ENCODE measurements around the gene TCF25.
"Not testable (repeated sequence)": the region's sequence is repeated elsewhere in the genome, so short reads cannot be mapped to it uniquely, and the experiment has no call there.

TCF25 gene

DNA sequence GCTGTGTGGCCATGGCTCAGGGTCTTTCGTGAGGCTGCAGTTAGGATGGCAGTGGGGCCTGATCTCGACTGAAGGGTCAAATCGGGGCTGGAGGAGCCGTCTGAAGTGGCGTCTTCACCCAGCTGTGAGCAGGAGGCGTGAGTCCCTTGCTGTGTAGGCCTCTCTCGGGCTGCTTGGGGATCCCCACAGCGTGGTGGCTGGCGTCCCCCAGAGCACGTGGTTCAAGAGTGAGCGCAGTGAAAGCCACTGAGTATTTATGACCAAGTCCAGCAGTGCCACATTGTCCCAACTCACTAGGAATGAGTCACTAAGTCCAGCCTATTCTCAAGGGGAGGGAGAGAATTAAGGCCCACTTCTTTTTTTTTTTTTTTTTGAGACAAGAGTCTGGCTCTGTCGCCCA lies 11.7 kb upstream of the TCF25 start:
- H3K4me1 ChIP-seq (ENCODE audit: control insufficient read depth in 5 of 5, insufficient read depth in 5 of 5, low read length in 5 of 5): peaks cover 8 to 30% (median 13%) of the 10 kb centered on the region in 5 donors
- H3K27me3 ChIP-seq (ENCODE audit: control insufficient read depth in 5 of 5, insufficient read depth in 4 of 5, low read length in 5 of 5): peaks cover 0 to 4% (median 0%) of the 10 kb centered on the region in 5 donors
- H3K36me3 ChIP-seq (ENCODE audit: control insufficient read depth in 5 of 5, insufficient read depth in 5 of 5, low read length in 5 of 5): no peaks in the 10 kb centered on the region
- no peaks in the 10 kb centered on the region for H3K9me3 ChIP-seq (ENCODE audit: control insufficient read depth in 5 of 5, low read length in 5 of 5)
- H3K4me3 ChIP-seq (ENCODE audit: low read depth in 1 of 5, low read length in 5 of 5): no peak overlapping the region
- no peak overlapping the region for H3K27ac ChIP-seq (ENCODE audit: low read depth, low read length)
- H3K9ac ChIP-seq (ENCODE audit: low read length in 5 of 5): no peak overlapping the region

GRCh38 chr16:89862732-89863131 lies 10.7 kb upstream of the TCF25 start:
- Histone ChIP-seq H3K9ac (ENCODE audit: low read length in 5 of 5) (peak overlapping the region in 3 of 5 donors; percentile 35 to 72 (median 35)), H3K9me3 (ENCODE audit: control insufficient read depth in 5 of 5, low read length in 5 of 5) (peaks cover 0 to 2% (median under 1%) of the 10 kb centered on the region in 5 donors), H3K27me3 (ENCODE audit: control insufficient read depth in 5 of 5, insufficient read depth in 4 of 5, low read length in 5 of 5) (peaks cover 0 to 4% (median 0%) of the 10 kb centered on the region in 5 donors), H3K27ac (ENCODE audit: low read depth, low read length) (peak overlapping the region; percentile 84), H3K36me3 (ENCODE audit: control insufficient read depth in 5 of 5, insufficient read depth in 5 of 5, low read length in 5 of 5) (no peaks in the 10 kb centered on the region), H3K4me1 (ENCODE audit: control insufficient read depth in 5 of 5, insufficient read depth in 5 of 5, low read length in 5 of 5) (peaks cover 8 to 30% (median 13%) of the 10 kb centered on the region in 5 donors), H3K4me3 (ENCODE audit: low read depth in 1 of 5, low read length in 5 of 5) (peak overlapping the region in 1 of 5 donors; percentile 53)

- Histone ChIP-seq H3K9me3 (ENCODE audit: control insufficient read depth in 5 of 5, low read length in 5 of 5) (peaks cover 0 to 6% (median 5%) of the 10 kb centered on the region in 5 donors), H3K27me3 (ENCODE audit: control insufficient read depth in 5 of 5, insufficient read depth in 4 of 5, low read length in 5 of 5) (peaks cover 0 to 4% (median 0%) of the 10 kb centered on the region in 5 donors), H3K9ac (ENCODE audit: low read length in 5 of 5) (peak overlapping the region in 4 of 5 donors; percentile 5 to 72 (median 37)), H3K36me3 (ENCODE audit: control insufficient read depth in 5 of 5, insufficient read depth in 5 of 5, low read length in 5 of 5) (no peaks in the 10 kb centered on the region), H3K4me1 (ENCODE audit: control insufficient read depth in 5 of 5, insufficient read depth in 5 of 5, low read length in 5 of 5) (peaks cover 8 to 30% (median 13%) of the 10 kb centered on the region in 5 donors), H3K4me3 (ENCODE audit: low read depth in 1 of 5, low read length in 5 of 5) (peak overlapping the region in 4 of 5 donors; percentile 5 to 53 (median 29)), H3K27ac (ENCODE audit: low read depth, low read length) (peak overlapping the region; percentile 84)
These were observed 9.5 kb upstream of the TCF25 start for GRCh38 chr16:89863741-89864526.

DNA sequence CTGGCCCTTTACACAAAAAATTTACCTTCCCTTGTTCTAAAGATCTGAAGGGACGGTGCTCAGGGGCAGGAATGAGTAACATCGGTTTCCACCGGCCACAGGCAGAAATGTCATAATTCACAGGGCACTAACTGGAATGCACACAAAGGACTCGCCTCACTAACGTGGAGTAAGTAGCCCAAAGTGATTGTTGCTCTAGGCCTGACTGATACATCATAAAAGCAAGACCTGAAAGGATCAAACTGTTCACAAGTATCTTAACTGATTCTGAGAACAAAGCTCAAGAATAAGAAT lies 8.9 kb upstream of the TCF25 start:
- Histone ChIP-seq H3K27me3 (ENCODE audit: control insufficient read depth in 5 of 5, insufficient read depth in 4 of 5, low read length in 5 of 5) (peaks cover 0 to 4% (median 0%) of the 10 kb centered on the region in 5 donors), H3K4me3 (ENCODE audit: low read depth in 1 of 5, low read length in 5 of 5) (peak overlapping the region in 3 of 5 donors; percentile 5 to 53 (median 6)), H3K36me3 (ENCODE audit: control insufficient read depth in 5 of 5, insufficient read depth in 5 of 5, low read length in 5 of 5) (peaks cover 0 to 3% (median 0%) of the 10 kb centered on the region in 5 donors), H3K9ac (ENCODE audit: low read length in 5 of 5) (peak overlapping the region in 3 of 5 donors; percentile 5 to 34 (median 28)), H3K4me1 (ENCODE audit: control insufficient read depth in 5 of 5, insufficient read depth in 5 of 5, low read length in 5 of 5) (peaks cover 8 to 30% (median 13%) of the 10 kb centered on the region in 5 donors), H3K9me3 (ENCODE audit: control insufficient read depth in 5 of 5, low read length in 5 of 5) (peaks cover 0 to 6% (median 5%) of the 10 kb centered on the region in 5 donors), H3K27ac (ENCODE audit: low read depth, low read length) (peak overlapping the region; percentile 84)

DNA sequence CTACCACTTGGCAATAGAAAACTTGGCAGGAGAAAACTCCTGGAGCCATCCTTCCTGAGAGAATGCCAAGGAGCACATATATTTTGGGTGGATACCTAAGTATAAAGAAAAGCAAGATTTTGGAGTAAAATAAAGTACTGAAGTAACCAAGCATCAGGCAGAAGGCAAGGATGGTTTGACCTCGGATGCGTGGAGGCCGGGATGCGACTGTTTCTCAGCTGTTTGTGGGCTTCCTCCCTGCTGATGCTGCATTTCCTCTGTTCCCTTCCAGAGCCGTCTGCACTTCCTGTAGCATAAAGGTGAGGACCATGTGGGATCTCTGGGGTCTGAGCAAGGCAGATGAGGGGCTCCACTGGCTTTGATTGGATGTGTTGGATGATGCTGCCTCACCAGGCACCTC lies 5.5 kb upstream of the TCF25 start:
- no peak overlapping the region for H3K27ac ChIP-seq (ENCODE audit: low read depth, low read length)
- H3K36me3 ChIP-seq (ENCODE audit: control insufficient read depth in 5 of 5, insufficient read depth in 5 of 5, low read length in 5 of 5): peaks cover 0 to 4% (median 3%) of the 10 kb centered on the region in 5 donors
- H3K4me3 ChIP-seq (ENCODE audit: low read depth in 1 of 5, low read length in 5 of 5): no peak overlapping the region
- peaks cover 5 to 38% (median 25%) of the 10 kb centered on the region in 5 donors for H3K4me1 ChIP-seq (ENCODE audit: control insufficient read depth in 5 of 5, insufficient read depth in 5 of 5, low read length in 5 of 5)
- H3K9ac ChIP-seq (ENCODE audit: low read length in 5 of 5): no peak overlapping the region
- no peaks in the 10 kb centered on the region for H3K27me3 ChIP-seq (ENCODE audit: control insufficient read depth in 5 of 5, insufficient read depth in 4 of 5, low read length in 5 of 5)
- peaks cover 0 to 6% (median 5%) of the 10 kb centered on the region in 5 donors for H3K9me3 ChIP-seq (ENCODE audit: control insufficient read depth in 5 of 5, low read length in 5 of 5)

DNA sequence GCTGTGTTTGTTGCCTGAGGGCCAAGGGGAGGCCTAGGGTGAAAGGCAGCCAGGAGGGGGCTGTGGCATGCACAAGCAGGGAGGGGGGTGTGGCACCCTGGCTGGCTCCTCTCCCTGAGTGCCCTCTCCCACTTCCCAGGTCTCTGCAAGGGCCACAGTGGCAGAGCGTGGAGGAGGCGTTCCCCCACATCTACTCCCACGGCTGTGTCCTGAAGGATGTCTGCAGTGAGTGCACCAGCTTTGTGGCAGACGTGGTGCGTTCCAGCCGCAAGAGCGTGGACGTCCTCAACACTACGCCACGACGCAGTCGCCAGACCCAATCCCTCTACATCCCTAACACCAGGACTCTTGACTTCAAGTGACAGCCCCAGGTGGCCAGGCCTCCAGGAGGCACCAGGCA lies 3.5 kb upstream of the TCF25 start:
- Histone ChIP-seq H3K4me1 (ENCODE audit: control insufficient read depth in 5 of 5, insufficient read depth in 5 of 5, low read length in 5 of 5) (peaks cover 0 to 29% (median 22%) of the 10 kb centered on the region in 5 donors), H3K9ac (ENCODE audit: low read length in 5 of 5) (no peak overlapping the region), H3K4me3 (ENCODE audit: low read depth in 1 of 5, low read length in 5 of 5) (no peak overlapping the region), H3K36me3 (ENCODE audit: control insufficient read depth in 5 of 5, insufficient read depth in 5 of 5, low read length in 5 of 5) (peaks cover 0 to 7% (median 3%) of the 10 kb centered on the region in 5 donors), H3K27ac (ENCODE audit: low read depth, low read length) (no peak overlapping the region), H3K27me3 (ENCODE audit: control insufficient read depth in 5 of 5, insufficient read depth in 4 of 5, low read length in 5 of 5) (no peaks in the 10 kb centered on the region), H3K9me3 (ENCODE audit: control insufficient read depth in 5 of 5, low read length in 5 of 5) (peaks cover 0 to 6% (median 5%) of the 10 kb centered on the region in 5 donors)

DNA sequence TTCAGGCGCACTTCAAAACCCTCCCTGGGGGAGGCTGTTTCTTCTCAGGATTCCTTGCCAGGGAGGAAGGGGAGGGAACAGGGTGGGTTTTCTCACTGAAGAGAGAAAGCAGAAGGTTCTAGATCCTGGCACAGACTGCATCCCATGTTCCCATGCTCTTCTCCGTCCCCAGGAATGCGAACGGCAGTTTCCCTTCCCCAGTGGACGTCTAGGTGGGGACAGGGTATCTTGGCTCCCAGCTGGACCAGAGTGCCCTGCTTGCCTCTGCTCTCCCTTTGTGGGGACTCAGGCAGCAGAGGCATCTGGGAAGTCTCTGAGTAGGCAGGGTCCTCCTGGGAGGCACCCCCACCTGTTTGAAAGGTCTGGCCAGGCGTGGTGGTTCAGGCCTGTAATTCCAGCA lies 3.0 kb upstream of the TCF25 start:
- H3K4me3 ChIP-seq (ENCODE audit: low read depth in 1 of 5, low read length in 5 of 5): no peak overlapping the region
- no peak overlapping the region for H3K27ac ChIP-seq (ENCODE audit: low read depth, low read length)
- H3K4me1 ChIP-seq (ENCODE audit: control insufficient read depth in 5 of 5, insufficient read depth in 5 of 5, low read length in 5 of 5): peaks cover 0 to 29% (median 22%) of the 10 kb centered on the region in 5 donors
- no peaks in the 10 kb centered on the region for H3K27me3 ChIP-seq (ENCODE audit: control insufficient read depth in 5 of 5, insufficient read depth in 4 of 5, low read length in 5 of 5)
- no peak overlapping the region for H3K9ac ChIP-seq (ENCODE audit: low read length in 5 of 5)
- peaks cover 0 to 8% (median 6%) of the 10 kb centered on the region in 5 donors for H3K36me3 ChIP-seq (ENCODE audit: control insufficient read depth in 5 of 5, insufficient read depth in 5 of 5, low read length in 5 of 5)
- H3K9me3 ChIP-seq (ENCODE audit: control insufficient read depth in 5 of 5, low read length in 5 of 5): peaks cover 0 to 6% (median 5%) of the 10 kb centered on the region in 5 donors

- Histone ChIP-seq H3K27ac (ENCODE audit: low read depth, low read length) (no peak overlapping the region), H3K27me3 (ENCODE audit: control insufficient read depth in 5 of 5, insufficient read depth in 4 of 5, low read length in 5 of 5) (no peaks in the 10 kb centered on the region), H3K36me3 (ENCODE audit: control insufficient read depth in 5 of 5, insufficient read depth in 5 of 5, low read length in 5 of 5) (peaks cover 0 to 8% (median 6%) of the 10 kb centered on the region in 5 donors), H3K4me3 (ENCODE audit: low read depth in 1 of 5, low read length in 5 of 5) (no peak overlapping the region), H3K4me1 (ENCODE audit: control insufficient read depth in 5 of 5, insufficient read depth in 5 of 5, low read length in 5 of 5) (peaks cover 0 to 29% (median 22%) of the 10 kb centered on the region in 5 donors), H3K9ac (ENCODE audit: low read length in 5 of 5) (no peak overlapping the region), H3K9me3 (ENCODE audit: control insufficient read depth in 5 of 5, low read length in 5 of 5) (peaks cover 0 to 6% (median 5%) of the 10 kb centered on the region in 5 donors)
These were observed 1.5 kb upstream of the TCF25 start for GRCh38 chr16:89871895-89872294.

- Histone ChIP-seq H3K9me3 (ENCODE audit: control insufficient read depth in 5 of 5, low read length in 5 of 5) (no peaks in the 10 kb centered on the region), H3K4me3 (ENCODE audit: low read depth in 1 of 5, low read length in 5 of 5) (peak overlapping the region; percentile 65 to 88 (median 79)), H3K4me1 (ENCODE audit: control insufficient read depth in 5 of 5, insufficient read depth in 5 of 5, low read length in 5 of 5) (peaks cover 0 to 29% (median 22%) of the 10 kb centered on the region in 5 donors), H3K9ac (ENCODE audit: low read length in 5 of 5) (peak overlapping the region in 4 of 5 donors; percentile 43 to 68 (median 62)), H3K36me3 (ENCODE audit: control insufficient read depth in 5 of 5, insufficient read depth in 5 of 5, low read length in 5 of 5) (peaks cover 0 to 17% (median 15%) of the 10 kb centered on the region in 5 donors), H3K27me3 (ENCODE audit: control insufficient read depth in 5 of 5, insufficient read depth in 4 of 5, low read length in 5 of 5) (no peaks in the 10 kb centered on the region), H3K27ac (ENCODE audit: low read depth, low read length) (peak overlapping the region; percentile 99)
These were observed 739 bp downstream of the TCF25 start for GRCh38 chr16:89873972-89874689.

DNA sequence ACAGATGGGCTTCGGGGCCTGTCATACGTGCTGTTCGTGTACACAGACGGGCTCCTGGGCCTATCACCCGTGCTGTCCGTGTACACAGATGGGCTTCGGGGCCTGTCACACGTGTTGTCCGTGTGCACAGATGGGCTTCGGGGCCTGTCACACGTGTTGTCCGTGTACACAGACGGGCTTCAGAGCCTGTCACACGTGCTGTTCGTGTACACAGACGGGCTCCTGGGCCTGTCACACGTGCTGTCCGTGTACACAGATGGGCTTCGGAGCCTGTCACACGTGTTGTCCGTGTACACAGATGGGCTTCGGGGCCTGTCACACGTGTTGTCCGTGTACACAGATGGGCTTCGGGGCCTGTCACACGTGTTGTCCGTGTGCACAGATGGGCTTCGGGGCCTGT lies 5.7 kb downstream of the TCF25 start:
- H3K4me1 ChIP-seq (ENCODE audit: control insufficient read depth in 5 of 5, insufficient read depth in 5 of 5, low read length in 5 of 5); H3K4me3 ChIP-seq (ENCODE audit: low read depth in 1 of 5, low read length in 5 of 5); H3K27me3 ChIP-seq (ENCODE audit: control insufficient read depth in 5 of 5, insufficient read depth in 4 of 5, low read length in 5 of 5); H3K9me3 ChIP-seq (ENCODE audit: control insufficient read depth in 5 of 5, low read length in 5 of 5); H3K27ac ChIP-seq (ENCODE audit: low read depth, low read length); H3K9ac ChIP-seq (ENCODE audit: low read length in 5 of 5): not testable (repeated sequence)
- H3K36me3 ChIP-seq (ENCODE audit: control insufficient read depth in 5 of 5, insufficient read depth in 5 of 5, low read length in 5 of 5): peaks cover 0 to 56% (median 43%) of the 10 kb centered on the region in 5 donors

Measured in subcutaneous abdominal adipose tissue (tissue), 5 donors.